Pancreas (tissue), 10 donors: ENCODE results near the gene INPP5D. TPM values are rescaled to one million over a fixed set of nuclear protein-coding genes. Genes with fewer than 3 reads are reported as not detected.
"Not testable (repeated sequence)": the region's sequence is repeated elsewhere in the genome, so short reads cannot be mapped to it uniquely, and the experiment has no call there.

ENCODE experiments used
- ATAC-seq, 4 donors: fragments of 200-7000 bp; cut with Tn5 transposase; one replicate each; pipeline versions ENCODE4 v1.8.0 to v1.9.1; 2020; ENCODE audit warnings: mild to moderate bottlenecking in 4 of 4, moderate library complexity in 4 of 4
- DNase-seq, 6 donors: peaks; one replicate each; pipeline ENCODE4 v3.0.0-alpha.2; 2020
- FAIRE-seq: peaks from 2 replicates; lab custom pipeline; 2012; peaks lifted over from hg19 to GRCh38; lab: Jason Lieb, UNC
- H3K27ac ChIP-seq, 4 donors: fragments of 200-600 bp; sonication (generic); 1 replicate in 3 of 4; 2 replicates in 1 of 4; pipeline versions ENCODE4 v1.5.0 to v1.8.0; 2020
- H3K27me3 ChIP-seq, 4 donors: fragments of 200-600 bp; one replicate each; pipeline ENCODE4 v1.8.0; 2021
- H3K36me3 ChIP-seq, 3 donors: fragments of 200-600 bp; sonication (generic) in 1 of 3; one replicate each; pipeline versions ENCODE4 v1.5.0 to v1.8.0; 2020 to 2021
- H3K4me1 ChIP-seq, 3 donors: fragments of 200-600 bp; one replicate each; pipeline ENCODE4 v1.8.0; 2021
- H3K4me3 ChIP-seq, 4 donors: fragments of 200-600 bp; sonication (generic) in 2 of 4; one replicate each; pipeline versions ENCODE4 v1.5.0 to v1.8.0; 2020 to 2021
- H3K9me3 ChIP-seq, 4 donors: fragments of 200-600 bp; one replicate each; pipeline ENCODE4 v1.8.0; 2021
- CTCF ChIP-seq, 4 donors: fragments of 200-600 bp; sonication (generic) in 3 of 4; IDR thresholded peaks; one replicate each; pipeline versions ENCODE4 v1.5.0 to v1.8.0; 2021; ENCODE audit warnings: antibody characterized with exemption in 4 of 4
- WGBS, 2 donors: extraction: QIAGEN DNeasy Blood & Tissue Kit; methylation state at CpG; one replicate each; pipeline ENCODE4 v1.1.7; 2013; 5-methylcytosine and 5-hydroxymethylcytosine counted together
- intact Hi-C, 3 donors: fragments of 100-400 bp; cut with DNase I; formaldehyde crosslinking; loops; one replicate each; pipeline versions ENCODE4 v1.11.1 to v1.14.2; 2022
- polyA plus RNA-seq, 2 donors: library from polyadenylated mRNA; stranded (reverse); fragments of 200-250 nt; gene quantifications; one replicate each; pipeline ENCODE4 v1.2.3, GENCODE V29; 2013
- total RNA-seq, 6 donors: library from RNA; stranded (reverse); fragmentation: NEBNext Ultra II Directional in 4 of 6; extraction: Animal tissue kit (Norgen Biotek cat#: 25700) in 4 of 6; gene quantifications; one replicate each; pipeline versions ENCODE4 v1.2.1 to v1.2.4, GENCODE V29; 2021 to 2023
- donor health status: healthy with polysubstance abuse.
- donor health status: DM: no; HTN: no; CAD: no; lungs with moderate emphysema.
- donor health status: DM: no; HTN: no; CAD: no.
- donor health status: control.
- donor health status: control.
- donor health status: Bipolar disorder and iron deficiency.
- donor health status: DM: yes; HTN: yes; CAD: no.
- donor health status: DM: no; HTN: no; CAD: no.
- donor health status: DM: no; HTN: no; CAD: no.
- donor health status: DM: yes; HTN: yes; CAD: no.

The INPP5D gene
- total and polyA plus RNA-seq, 8 donors: 1.1 to 11.4 (median 2.3) TPM

- no peaks in the 10 kb centered on the region for H3K36me3 ChIP-seq
- no peaks in the 10 kb centered on the region for H3K9me3 ChIP-seq
- no peak for DNase-seq
- H3K4me3 ChIP-seq: no peak overlapping the region
- H3K27me3 ChIP-seq: no peaks in the 10 kb centered on the region
- intact Hi-C loops: no loop called here
- H3K27ac ChIP-seq: no peak overlapping the region
- no peak for ATAC-seq
- 93 to 98% methylated on average over 1 of the region's 1 CpG for WGBS, 2 donors
- H3K4me1 ChIP-seq: peaks cover 0 to 5% (median 4%) of the 10 kb centered on the region in 3 donors
- no peak for TF ChIP-seq CTCF (IDR thresholded peaks at IDR 0.05)
- no peak for FAIRE-seq
These were observed 42.2 kb upstream of the INPP5D start for GRCh38 chr2:233017947-233018346.

- FAIRE-seq, intact Hi-C loops, H3K27ac ChIP-seq, H3K4me1 ChIP-seq, H3K36me3 ChIP-seq, ATAC-seq, H3K4me3 ChIP-seq, H3K9me3 ChIP-seq, DNase-seq, H3K27me3 ChIP-seq: not testable (repeated sequence)
- 88 to 93% methylated on average over 4 of the region's 4 CpGs for WGBS, 2 donors
These were observed 40.5 kb upstream of the INPP5D start for GRCh38 chr2:233019610-233020009.

- ATAC-seq (no peak), DNase-seq (no peak), FAIRE-seq (no peak)
- no peak for TF ChIP-seq CTCF (IDR thresholded peaks at IDR 0.05)
- Histone ChIP-seq H3K4me3 (no peak overlapping the region), H3K27ac (no peak overlapping the region), H3K36me3 (no peaks in the 10 kb centered on the region), H3K4me1 (no peaks in the 10 kb centered on the region), H3K9me3 (no peaks in the 10 kb centered on the region), H3K27me3 (no peaks in the 10 kb centered on the region)
- 70 to 85% methylated on average over 2 of the region's 2 CpGs for WGBS, 2 donors
- intact Hi-C loops: no loop called here
These were observed 39.7 kb upstream of the INPP5D start for GRCh38 chr2:233020454-233020853.

- Histone ChIP-seq H3K9me3 (no peaks in the 10 kb centered on the region), H3K36me3 (no peaks in the 10 kb centered on the region), H3K27me3 (no peaks in the 10 kb centered on the region), H3K4me3 (no peak overlapping the region), H3K4me1 (no peaks in the 10 kb centered on the region), H3K27ac (no peak overlapping the region)
- intact Hi-C loops: no loop called here
- no peak for TF ChIP-seq CTCF (IDR thresholded peaks at IDR 0.05)
- WGBS, 2 donors: 69 to 72% methylated on average over 8 of the region's 8 CpGs
- FAIRE-seq: no peak
- DNase-seq: no peak
- no peak for ATAC-seq
These were observed 38.4 kb upstream of the INPP5D start for GRCh38 chr2:233021771-233022170.

- Histone ChIP-seq H3K36me3 (no peaks in the 10 kb centered on the region), H3K4me1 (no peaks in the 10 kb centered on the region), H3K27ac (no peak overlapping the region), H3K27me3 (no peaks in the 10 kb centered on the region), H3K4me3 (no peak overlapping the region), H3K9me3 (no peaks in the 10 kb centered on the region)
- intact Hi-C loops: no loop called here
- FAIRE-seq: no peak
- TF ChIP-seq CTCF (IDR thresholded peaks at IDR 0.05): no peak
- 86 to 88% methylated on average over 8 of the region's 8 CpGs for WGBS, 2 donors
- DNase-seq: no peak
- no peak for ATAC-seq
These were observed 37.6 kb upstream of the INPP5D start for GRCh38 chr2:233022561-233022960.
